ENCODE measurements around the gene TAF1B. TPM values are rescaled to one million over a fixed set of nuclear protein-coding genes. Genes with fewer than 3 reads are reported as not detected.

The TAF1B gene
- total RNA-seq, 2 donors from 2014 or later = 12.9 to 19.5 TPM

DNA sequence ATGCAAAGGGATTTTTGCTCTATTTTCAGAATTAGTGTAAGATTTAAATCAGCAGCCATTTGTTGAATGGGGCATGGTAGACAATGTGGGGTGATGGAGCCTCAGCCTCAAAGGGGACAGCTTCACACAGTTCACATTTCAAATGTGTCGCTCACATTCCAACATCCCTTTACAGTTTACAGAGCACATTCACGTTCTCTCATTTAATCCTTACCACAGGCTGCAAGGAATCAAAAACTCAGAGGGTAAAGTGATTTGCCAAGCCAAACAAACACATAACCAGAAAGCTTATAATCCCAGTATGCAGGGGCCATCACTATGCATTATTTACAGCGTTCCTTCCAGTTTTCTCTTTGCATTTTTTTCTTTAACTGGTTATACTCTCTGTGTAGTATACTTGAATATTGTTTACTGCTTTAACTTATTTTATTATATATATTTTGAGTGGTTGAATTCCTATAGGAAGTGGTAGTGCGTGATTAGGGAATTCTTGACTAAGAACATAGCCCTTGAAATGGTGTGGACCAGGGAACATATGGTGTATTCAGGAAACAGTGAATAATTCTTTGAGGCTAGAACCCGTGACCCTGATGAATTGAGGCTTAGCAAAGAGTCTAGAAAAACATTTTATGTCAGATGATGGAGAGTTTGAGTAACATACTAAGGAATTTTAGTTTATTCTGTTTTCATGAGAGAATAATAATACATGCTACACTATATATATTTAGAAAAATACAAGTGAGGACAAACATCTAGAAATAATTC is 18.1 kb upstream of the TAF1B start:
- intact Hi-C loops (cut with DNase I) = no loop called here
- TF ChIP-seq POLR2A (IDR thresholded peaks at IDR 0.05) (no peak), CTCF (IDR thresholded peaks at IDR 0.05) (no peak)

GRCh38 chr2:9826208-9826607 is 17.1 kb upstream of the TAF1B start:
- H3K27me3 ChIP-seq = no peaks in the 10 kb centered on the region
- H3K27ac ChIP-seq = no peak overlapping the region
- DNase-seq = no peak
- no peak for TF ChIP-seq POLR2A (IDR thresholded peaks at IDR 0.05)
- no peak for TF ChIP-seq CTCF (IDR thresholded peaks at IDR 0.05)
- no peaks in the 10 kb centered on the region for H3K9me3 ChIP-seq
- 78 to 91% methylated on average over 4 of the region's 4 CpGs for WGBS, 2 donors
- no peak for ATAC-seq
- H3K4me3 ChIP-seq = no peak overlapping the region
- no peaks in the 10 kb centered on the region for H3K36me3 ChIP-seq (replicated peaks in 1 of 2; ENCODE audit: insufficient read depth in 1 of 2, low read depth in 2 of 2)
- intact Hi-C loops (cut with DNase I) = no loop called here
- peaks cover 15% of the 10 kb centered on the region for H3K4me1 ChIP-seq

More for the DNA sequence above, 18.1 kb upstream of the TAF1B start:
- no peak overlapping the region for H3K27ac ChIP-seq
- H3K4me3 ChIP-seq = no peak overlapping the region
- H3K9me3 ChIP-seq = no peaks in the 10 kb centered on the region
- no peak for ATAC-seq
- peaks cover 5% of the 10 kb centered on the region for H3K4me1 ChIP-seq
- H3K36me3 ChIP-seq (replicated peaks in 1 of 2; ENCODE audit: insufficient read depth in 1 of 2, low read depth in 2 of 2) = no peaks in the 10 kb centered on the region
- no peak for DNase-seq
- WGBS, 2 donors = 84 to 87% methylated on average over 5 of the region's 5 CpGs
- no peaks in the 10 kb centered on the region for H3K27me3 ChIP-seq

DNA sequence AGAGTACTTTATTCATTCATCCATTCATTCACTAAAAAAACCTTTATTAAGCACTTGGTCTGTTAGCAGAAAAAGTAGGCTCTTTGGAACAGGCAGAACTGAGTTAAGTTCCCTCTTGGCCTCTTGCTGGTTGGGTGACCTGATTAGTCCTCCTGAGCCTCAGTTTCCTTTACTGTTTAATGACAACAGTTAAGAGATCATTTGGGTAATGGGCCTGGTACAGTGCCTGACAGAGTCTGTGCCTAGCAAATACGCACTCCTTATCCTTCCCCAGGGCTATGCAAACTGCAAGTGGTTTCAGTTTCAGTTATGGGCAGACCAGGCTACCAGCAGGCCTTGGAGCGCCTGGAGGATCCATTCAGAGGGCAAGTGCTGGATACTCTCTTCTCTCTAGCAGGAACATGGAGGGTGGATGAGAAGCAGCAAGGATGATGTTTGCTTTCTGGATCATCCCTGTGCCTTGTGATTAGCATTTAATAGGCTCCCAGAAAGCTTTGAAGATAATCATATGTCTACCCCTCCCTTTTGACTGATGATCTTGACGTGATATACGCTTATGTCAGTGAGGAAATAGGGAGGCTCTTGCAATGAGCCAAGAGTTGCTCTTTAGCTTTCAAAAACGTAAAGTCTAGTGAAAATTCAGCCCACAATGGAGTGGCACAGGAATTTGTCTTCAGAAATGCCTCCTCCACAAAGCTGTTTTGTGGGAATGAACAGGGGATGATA is 12.4 kb upstream of the TAF1B start:
- ATAC-seq = peak; percentile 77
- Histone ChIP-seq H3K4me1 (peaks cover 15% of the 10 kb centered on the region), H3K36me3 (replicated peaks in 1 of 2; ENCODE audit: insufficient read depth in 1 of 2, low read depth in 2 of 2) (no peaks in the 10 kb centered on the region), H3K9me3 (no peaks in the 10 kb centered on the region), H3K27me3 (no peaks in the 10 kb centered on the region), H3K27ac (peak overlapping the region; percentile 59 to 82 (median 78)), H3K4me3 (no peak overlapping the region)
- WGBS, 2 donors = 47 to 54% methylated on average over 5 of the region's 5 CpGs
- TF ChIP-seq POLR2A (IDR thresholded peaks at IDR 0.05) (no peak), CTCF (IDR thresholded peaks at IDR 0.05) (no peak)
- DNase-seq = peak; percentile 40 to 60 (median 48)
- intact Hi-C loops (cut with DNase I) = no loop called here

GRCh38 chr2:9831670-9832069 is 11.6 kb upstream of the TAF1B start:
- no peak overlapping the region for H3K27ac ChIP-seq
- WGBS, 2 donors = 78 to 79% methylated on average over 6 of the region's 6 CpGs
- no peaks in the 10 kb centered on the region for H3K27me3 ChIP-seq
- ATAC-seq (no peak), DNase-seq (no peak)
- intact Hi-C loops (cut with DNase I) = no loop called here
- TF ChIP-seq CTCF (IDR thresholded peaks at IDR 0.05) (no peak), POLR2A (IDR thresholded peaks at IDR 0.05) (no peak)
- no peaks in the 10 kb centered on the region for H3K36me3 ChIP-seq (replicated peaks in 1 of 2; ENCODE audit: insufficient read depth in 1 of 2, low read depth in 2 of 2)
- peaks cover 15% of the 10 kb centered on the region for H3K4me1 ChIP-seq
- no peaks in the 10 kb centered on the region for H3K9me3 ChIP-seq
- H3K4me3 ChIP-seq = no peak overlapping the region

Data from body of pancreas (tissue), 4 donors.